PC-3 (cell line): ENCODE data around the gene P2RX4.

Experiments
- EZH2 ChIP-seq: fragments of 300-600 bp; sonication (generic); IDR thresholded peaks from one replicate; pipeline ENCODE4 v1.6.1; 2017; ENCODE audit warnings: antibody characterized with exemption, mild to moderate bottlenecking, low read length; ENCODE audit not compliant: unreplicated experiment
- TF ChIP-seq, protein P1 (sequence below): fragments of 300-600 bp; sonication (generic); conservative IDR thresholded peaks from 2 replicates; pipeline ENCODE4 v1.5.1; 2017; ENCODE audit warnings: antibody characterized with exemption, low read depth, mild to moderate bottlenecking, low read length

- TF ChIP-seq EZH2: no peak
- TF ChIP-seq, protein P1, sequence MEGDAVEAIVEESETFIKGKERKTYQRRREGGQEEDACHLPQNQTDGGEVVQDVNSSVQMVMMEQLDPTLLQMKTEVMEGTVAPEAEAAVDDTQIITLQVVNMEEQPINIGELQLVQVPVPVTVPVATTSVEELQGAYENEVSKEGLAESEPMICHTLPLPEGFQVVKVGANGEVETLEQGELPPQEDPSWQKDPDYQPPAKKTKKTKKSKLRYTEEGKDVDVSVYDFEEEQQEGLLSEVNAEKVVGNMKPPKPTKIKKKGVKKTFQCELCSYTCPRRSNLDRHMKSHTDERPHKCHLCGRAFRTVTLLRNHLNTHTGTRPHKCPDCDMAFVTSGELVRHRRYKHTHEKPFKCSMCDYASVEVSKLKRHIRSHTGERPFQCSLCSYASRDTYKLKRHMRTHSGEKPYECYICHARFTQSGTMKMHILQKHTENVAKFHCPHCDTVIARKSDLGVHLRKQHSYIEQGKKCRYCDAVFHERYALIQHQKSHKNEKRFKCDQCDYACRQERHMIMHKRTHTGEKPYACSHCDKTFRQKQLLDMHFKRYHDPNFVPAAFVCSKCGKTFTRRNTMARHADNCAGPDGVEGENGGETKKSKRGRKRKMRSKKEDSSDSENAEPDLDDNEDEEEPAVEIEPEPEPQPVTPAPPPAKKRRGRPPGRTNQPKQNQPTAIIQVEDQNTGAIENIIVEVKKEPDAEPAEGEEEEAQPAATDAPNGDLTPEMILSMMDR: no peak
Measured at GRCh38 chr12:121279071-121279375, 69.1 kb downstream of the P2RX4 start.
